ACC112 (cell line): Measurements from ENCODE around the gene QSER1.
"Not testable (repeated sequence)": the region's sequence is repeated elsewhere in the genome, so short reads cannot be mapped to it uniquely, and the experiment has no call there.

Experiments
- H2AFZ ChIP-seq: fragments of 200-600 bp; sonication (generic); one replicate; pipeline ENCODE4 v1.6.0; 2017; ENCODE audit warnings: antibody characterized with exemption, low read length; ENCODE audit not compliant: unreplicated experiment
- H3K27ac ChIP-seq: fragments of 200-600 bp; sonication (generic); 2 replicates; pipeline ENCODE4 v1.5.1; 2014; ENCODE audit warnings: low read depth, mild to moderate bottlenecking, antibody characterized with exemption, low read length, moderate library complexity
- H3K27me3 ChIP-seq: fragments of 200-600 bp; sonication (generic); 2 replicates; pipeline ENCODE4 v1.6.1; 2014; ENCODE audit warnings: mild to moderate bottlenecking, antibody characterized with exemption, low read length, moderate library complexity, mixed read lengths; ENCODE audit not compliant: insufficient read depth
- H3K36me3 ChIP-seq: fragments of 200-600 bp; sonication (generic); 2 replicates; pipeline ENCODE4 v1.6.1; 2016; ENCODE audit warnings: mild to moderate bottlenecking, antibody characterized with exemption, low read length, moderate library complexity, mixed read lengths; ENCODE audit not compliant: insufficient read depth
- H3K4me1 ChIP-seq: fragments of 200-600 bp; sonication (generic); one replicate; pipeline ENCODE4 v1.6.1; 2016; ENCODE audit warnings: low read length, mixed read lengths; ENCODE audit not compliant: insufficient read depth, unreplicated experiment, control insufficient read depth
- H3K4me3 ChIP-seq: fragments of 200-600 bp; sonication (generic); 2 replicates; pipeline ENCODE4 v1.5.1; 2014; ENCODE audit warnings: mild to moderate bottlenecking, low read depth, low read length
- H3K79me2 ChIP-seq: fragments of 200-600 bp; sonication (generic); one replicate; pipeline ENCODE4 v1.6.0; 2016; ENCODE audit warnings: low read length; ENCODE audit not compliant: control insufficient read depth, unreplicated experiment, insufficient read depth

The QSER1 gene

DNA sequence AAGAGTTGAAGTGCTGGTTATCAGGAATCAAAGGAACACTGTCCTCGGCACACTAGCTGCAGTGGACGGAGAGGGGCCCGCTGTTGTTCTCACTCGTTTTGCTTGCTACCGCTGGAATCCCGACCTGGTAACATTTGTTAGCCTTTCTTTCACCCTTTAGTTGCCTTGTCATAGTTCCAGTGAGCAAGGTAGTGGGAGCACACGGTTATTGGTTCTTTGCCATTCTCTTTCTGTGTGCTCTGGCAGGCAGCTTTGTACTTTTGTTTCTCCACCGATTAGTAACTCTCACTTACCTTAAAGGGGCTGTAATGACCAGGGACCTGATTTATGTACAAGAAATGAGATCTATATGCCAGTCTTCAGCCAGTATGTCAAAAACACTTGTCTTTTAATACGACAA is 124.9 kb downstream of the QSER1 start:
- Histone ChIP-seq H3K27ac (no peak overlapping the region), H3K4me3 (no peak overlapping the region), H2AFZ (no peak overlapping the region), H3K79me2 (peaks cover 16% of the 10 kb centered on the region), H3K4me1 (peaks cover 9% of the 10 kb centered on the region), H3K36me3 (no peaks in the 10 kb centered on the region), H3K27me3 (no peaks in the 10 kb centered on the region)

GRCh38 chr11:33017965-33018364 is 125.4 kb downstream of the QSER1 start:
- H3K36me3 ChIP-seq, result no peaks in the 10 kb centered on the region
- no peaks in the 10 kb centered on the region for H3K27me3 ChIP-seq
- peaks cover 16% of the 10 kb centered on the region for H3K79me2 ChIP-seq
- peaks cover 9% of the 10 kb centered on the region for H3K4me1 ChIP-seq
- no peak overlapping the region for H2AFZ ChIP-seq
- H3K4me3 ChIP-seq, result no peak overlapping the region
- H3K27ac ChIP-seq, result no peak overlapping the region

GRCh38 chr11:33018840-33019239 is 126.2 kb downstream of the QSER1 start:
- Histone ChIP-seq H3K79me2 (peaks cover 16% of the 10 kb centered on the region), H2AFZ (no peak overlapping the region)

GRCh38 chr11:33021501-33021900 is 128.9 kb downstream of the QSER1 start:
- Histone ChIP-seq H3K27me3 (no peaks in the 10 kb centered on the region), H3K79me2 (peaks cover 16% of the 10 kb centered on the region)

More at GRCh38 chr11:33018840-33019239, 126.2 kb downstream of the QSER1 start:
- Histone ChIP-seq H3K27ac (no peak overlapping the region), H3K4me1 (peaks cover 9% of the 10 kb centered on the region), H3K27me3 (no peaks in the 10 kb centered on the region), H3K36me3 (no peaks in the 10 kb centered on the region), H3K4me3 (no peak overlapping the region)

DNA sequence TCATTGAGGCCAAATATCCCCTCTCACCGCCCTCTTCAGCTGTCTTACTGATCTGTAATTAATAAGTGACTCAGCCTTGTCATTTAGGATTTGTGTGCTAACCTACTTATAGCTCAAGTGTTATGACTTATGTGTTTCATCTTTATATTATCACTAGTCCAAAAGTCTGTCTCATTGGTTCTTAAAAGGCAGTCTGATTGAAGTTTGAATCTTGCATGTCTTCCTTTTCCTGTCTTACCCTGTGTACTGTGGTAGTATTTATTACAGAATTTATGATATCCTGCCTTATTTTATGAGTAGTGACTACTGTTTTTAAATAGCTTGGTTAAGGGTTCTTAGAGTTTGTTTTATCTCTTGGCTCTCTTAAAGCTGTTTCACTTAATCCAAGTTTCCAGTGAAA is 129.3 kb downstream of the QSER1 start:
- no peak overlapping the region for H2AFZ ChIP-seq
- H3K4me3 ChIP-seq, result no peak overlapping the region
- H3K36me3 ChIP-seq, result no peaks in the 10 kb centered on the region
- H3K27ac ChIP-seq, result no peak overlapping the region
- H3K27me3 ChIP-seq, result no peaks in the 10 kb centered on the region
- H3K79me2 ChIP-seq, result peaks cover 12% of the 10 kb centered on the region
- H3K4me1 ChIP-seq, result peaks cover 9% of the 10 kb centered on the region

More at GRCh38 chr11:33021501-33021900, 128.9 kb downstream of the QSER1 start:
- H3K4me3 ChIP-seq, result no peak overlapping the region
- peaks cover 9% of the 10 kb centered on the region for H3K4me1 ChIP-seq
- H2AFZ ChIP-seq, result no peak overlapping the region
- H3K36me3 ChIP-seq, result no peaks in the 10 kb centered on the region
- H3K27ac ChIP-seq, result no peak overlapping the region

DNA sequence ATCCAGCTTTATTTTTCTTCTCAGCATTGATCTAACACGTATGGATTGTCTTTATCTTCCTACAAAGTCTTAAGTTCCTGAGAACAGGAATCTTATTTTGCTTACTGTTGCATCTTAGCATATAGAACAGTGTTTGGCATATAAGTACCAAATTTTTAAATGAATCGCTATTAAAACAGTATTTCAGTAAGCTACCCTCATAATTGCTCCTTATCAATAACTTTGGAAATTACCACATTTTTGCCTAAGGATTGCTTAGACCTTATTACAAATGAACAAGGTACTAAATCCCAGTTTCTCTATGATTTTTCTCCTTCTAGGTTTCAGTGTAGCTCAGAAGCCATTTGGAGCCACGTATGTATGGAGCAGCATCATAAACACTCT is 132.7 kb downstream of the QSER1 start:
- no peak overlapping the region for H2AFZ ChIP-seq
- no peaks in the 10 kb centered on the region for H3K79me2 ChIP-seq
- H3K4me1 ChIP-seq, result peaks cover 20% of the 10 kb centered on the region
- H3K4me3 ChIP-seq, result no peak overlapping the region
- H3K36me3 ChIP-seq, result no peaks in the 10 kb centered on the region
- H3K27ac ChIP-seq, result no peak overlapping the region
- H3K27me3 ChIP-seq, result no peaks in the 10 kb centered on the region

GRCh38 chr11:33027233-33027632 is 134.6 kb downstream of the QSER1 start:
- Histone ChIP-seq H3K4me3 (no peak overlapping the region), H3K27me3 (no peaks in the 10 kb centered on the region), H3K27ac (no peak overlapping the region), H2AFZ (no peak overlapping the region), H3K36me3 (0 out of 2 replicates have a peak, but pooled peaks cover 11% of the 10 kb centered on the region), H3K79me2 (no peaks in the 10 kb centered on the region), H3K4me1 (peaks cover 20% of the 10 kb centered on the region)

DNA sequence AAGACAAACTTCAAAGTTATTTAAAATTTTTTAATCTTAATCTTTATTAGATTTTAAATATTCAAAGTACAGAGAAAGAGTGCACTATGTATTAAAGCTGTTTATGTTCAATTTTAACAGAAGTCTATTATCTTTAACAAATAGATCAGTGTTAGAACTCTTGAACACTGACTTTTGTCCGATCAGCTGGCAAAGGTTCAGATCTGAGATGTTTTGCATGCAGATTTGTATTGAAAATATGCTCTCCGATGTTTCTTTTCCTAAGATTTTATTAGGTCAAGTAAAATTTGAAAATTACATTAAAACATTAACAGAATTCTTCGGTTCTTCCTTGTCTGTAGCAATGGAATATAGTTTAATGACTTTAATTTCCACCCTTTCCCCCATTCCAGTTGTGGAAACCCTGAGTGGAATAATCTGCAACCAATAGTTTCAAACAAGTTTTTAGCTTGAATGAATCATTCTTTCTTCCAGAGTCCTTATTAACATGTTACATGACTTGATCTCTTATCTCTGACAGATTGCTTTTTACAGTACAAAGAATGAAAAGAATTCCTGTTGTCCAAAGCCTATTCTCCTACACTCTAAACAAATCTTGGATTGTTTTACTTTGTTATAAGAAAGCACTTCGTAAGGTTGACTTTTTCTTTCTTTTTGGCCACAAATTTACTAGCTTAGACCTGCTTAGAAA is 135.4 kb downstream of the QSER1 start:
- Histone ChIP-seq H3K4me1 (peaks cover 20% of the 10 kb centered on the region), H3K79me2 (no peaks in the 10 kb centered on the region), H3K27me3 (no peaks in the 10 kb centered on the region), H3K27ac (no peak overlapping the region), H3K4me3 (no peak overlapping the region), H3K36me3 (0 out of 2 replicates have a peak, but pooled peaks cover 11% of the 10 kb centered on the region), H2AFZ (no peak overlapping the region)

- H3K79me2 ChIP-seq, result no peaks in the 10 kb centered on the region
- H3K36me3 ChIP-seq, result 0 out of 2 replicates have a peak, but pooled peaks cover 11% of the 10 kb centered on the region
- no peak overlapping the region for H3K27ac ChIP-seq
These were observed 135.9 kb downstream of the QSER1 start for GRCh38 chr11:33028537-33028914.

GRCh38 chr11:33029218-33029617 is 136.6 kb downstream of the QSER1 start:
- not testable (repeated sequence) for H3K27me3 ChIP-seq, H3K79me2 ChIP-seq, H3K4me3 ChIP-seq, H2AFZ ChIP-seq, H3K27ac ChIP-seq
- 0 out of 2 replicates have a peak, but pooled peaks cover 11% of the 10 kb centered on the region for H3K36me3 ChIP-seq
- peaks cover 20% of the 10 kb centered on the region for H3K4me1 ChIP-seq

More at GRCh38 chr11:33028537-33028914, 135.9 kb downstream of the QSER1 start:
- no peaks in the 10 kb centered on the region for H3K27me3 ChIP-seq
- peaks cover 20% of the 10 kb centered on the region for H3K4me1 ChIP-seq
- no peak overlapping the region for H2AFZ ChIP-seq
- no peak overlapping the region for H3K4me3 ChIP-seq
